ENCODE data around the gene CROCC. TPM values are rescaled to one million over a fixed set of nuclear protein-coding genes. Genes with fewer than 3 reads are reported as not detected.

CROCC gene
- polyA plus RNA-seq, 1 of the 3 experiments (the other 2 are of a cell fraction): 39.1 TPM

GRCh38 chr1:17004466-17005364 lies 83.0 kb downstream of the CROCC start:
- ChIA-PET CTCF (interaction anchor here (1.0 to 1.9 kb wide), 3 partner anchors 18 to 44 kb away, joined by 3 to 6 read pairs (median 5); no protein-coding TSS in a partner anchor), POLR2A (interaction anchor here (0.5 kb wide), 1 partner anchor 22 kb away, joined by 3 read pairs; no protein-coding TSS in a partner anchor)
- Histone ChIP-seq H3K4me3 (ENCODE audit: low read depth in 2 of 2, low read length in 1 of 2) (no peak overlapping the region), H3K27me3 (ENCODE audit: insufficient read depth) (no peaks in the 10 kb centered on the region), H2AFZ (ENCODE audit: low read depth) (no peak overlapping the region), H3K4me1 (ENCODE audit: control insufficient read depth in 1 of 2, insufficient read depth in 2 of 2, low read depth in 1 of 2, low read length in 1 of 2) (peaks cover 4% of the 10 kb centered on the region in 2 experiments; a peak in 2 of 4 replicates), H3K27ac (ENCODE audit: low read depth in 2 of 2, low read length in 1 of 2) (peak overlapping the region in 1 of 2 experiments; percentile 66; a peak in 2 of 4 replicates), H3K36me3 (replicated peaks in 1 of 2; ENCODE audit: control insufficient read depth in 1 of 2, insufficient read depth in 2 of 2, low read length in 1 of 2) (peaks cover 3 to 24% of the 10 kb centered on the region in 2 experiments), H3K9ac (no peak overlapping the region; the same call in 1 of the 2 replicates), H3K79me2 (ENCODE audit: insufficient read depth) (peaks cover 10% of the 10 kb centered on the region; the same call in 1 of the 2 replicates), H3K9me2 (no peaks in the 10 kb centered on the region), H4K20me1 (ENCODE audit: insufficient read depth) (peaks cover 28% of the 10 kb centered on the region), H3K4me2 (peak overlapping the region; percentile 34; the same call in 1 of the 2 replicates), H3K9me3 (no peaks in the 10 kb centered on the region), H3F3A (replicated peaks; ENCODE audit: insufficient read depth) (peaks cover 18% of the 10 kb centered on the region)
- 91% methylated on average over 18 of the region's 24 CpGs for WGBS (ENCODE audit: low lambda C conversion rate)
- DNase-seq: peak; percentile 50
- TF ChIP-seq EP300 (IDR thresholded peaks at IDR 0.05; ENCODE audit: borderline replicate concordance in 1 of 2, low read depth in 1 of 2, low read length in 1 of 2) (no peak), GABPA (IDR thresholded peaks at IDR 0.05; ENCODE audit: low read depth) (no peak), PBX3 (IDR thresholded peaks at IDR 0.05) (no peak), JUND (IDR thresholded peaks at IDR 0.05) (no peak), FOXM1 (IDR thresholded peaks at IDR 0.05; ENCODE audit: low read depth) (no peak), SMC3 (IDR thresholded peaks at IDR 0.05; ENCODE audit: low read depth, low read length) (no peak), GATA2 (CRISPR knock-in tag; IDR thresholded peaks at IDR 0.05) (no peak), ZBTB33 (IDR thresholded peaks at IDR 0.05; ENCODE audit: borderline replicate concordance, low read depth) (no peak), NRF1 (IDR thresholded peaks at IDR 0.05; ENCODE audit: low read depth, low read length) (no peak), TCF12 (IDR thresholded peaks at IDR 0.05) (no peak), NFIC (IDR thresholded peaks at IDR 0.05; ENCODE audit: borderline replicate concordance) (no peak), EZH2phosphoT487 (IDR thresholded peaks at IDR 0.05; ENCODE audit: borderline replicate concordance, low read depth) (no peak), REST (IDR thresholded peaks at IDR 0.05; ENCODE audit: low read depth, low read length) (no peak), MXI1 (IDR thresholded peaks at IDR 0.05; ENCODE audit: low read depth, low read length) (no peak)
